HG03175 (cell line): Measurements from ENCODE around the gene GARS1.

Source experiments
- ATAC-seq: cut with Tn5 transposase; IDR thresholded peaks from one replicate; pipeline ENCODE4 v1.9.1; 2021; ENCODE audit warnings: mild to moderate bottlenecking, moderate library complexity; ENCODE audit not compliant: unreplicated experiment

Gene GARS1

DNA sequence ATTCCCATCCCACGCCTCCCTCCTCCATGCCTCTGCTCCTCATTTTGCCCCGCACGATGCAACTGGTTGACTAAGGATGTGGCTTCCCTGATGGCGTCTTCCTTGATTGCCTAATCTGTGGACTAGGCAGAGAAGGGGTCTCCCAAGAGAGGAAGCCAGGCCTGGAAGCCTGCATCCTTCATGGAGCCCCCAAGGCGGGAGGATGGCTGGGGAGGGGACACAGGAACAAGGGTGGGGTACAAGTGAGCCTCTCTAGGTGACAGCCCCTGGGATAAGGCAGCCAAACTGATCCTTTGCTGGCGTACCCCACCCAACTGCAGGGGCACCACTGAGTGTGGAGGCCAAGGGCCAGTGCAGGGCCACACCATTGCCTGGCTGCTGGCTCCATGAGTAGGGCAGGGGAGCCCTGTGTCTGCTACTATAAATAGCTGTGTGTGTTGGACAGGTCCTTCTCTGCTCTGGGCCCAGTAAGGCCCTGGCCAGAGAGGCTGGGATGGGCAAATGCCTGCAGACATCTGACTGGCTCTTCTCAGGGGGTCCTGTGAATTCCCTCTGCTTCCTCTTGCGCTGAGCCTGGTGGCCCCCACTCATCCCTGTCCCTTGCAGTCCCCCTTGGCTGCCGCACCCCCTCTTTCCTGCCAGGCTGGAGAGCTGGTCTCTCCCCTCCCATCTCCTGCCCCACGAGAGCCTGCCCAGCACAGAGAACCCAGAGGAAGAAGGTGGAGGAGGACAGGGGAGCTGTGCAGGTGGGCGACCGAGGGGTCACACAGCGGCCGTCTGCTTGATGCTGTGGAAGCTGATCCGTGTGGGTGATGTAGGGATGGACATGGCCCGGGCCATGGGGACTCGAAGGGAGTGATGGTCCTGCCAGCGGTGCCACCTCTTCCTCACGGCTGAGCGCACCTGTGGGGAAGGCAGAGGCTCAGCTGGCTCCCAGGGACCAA is 58.3 kb downstream of the GARS1 start:
- ATAC-seq, result no peak

DNA sequence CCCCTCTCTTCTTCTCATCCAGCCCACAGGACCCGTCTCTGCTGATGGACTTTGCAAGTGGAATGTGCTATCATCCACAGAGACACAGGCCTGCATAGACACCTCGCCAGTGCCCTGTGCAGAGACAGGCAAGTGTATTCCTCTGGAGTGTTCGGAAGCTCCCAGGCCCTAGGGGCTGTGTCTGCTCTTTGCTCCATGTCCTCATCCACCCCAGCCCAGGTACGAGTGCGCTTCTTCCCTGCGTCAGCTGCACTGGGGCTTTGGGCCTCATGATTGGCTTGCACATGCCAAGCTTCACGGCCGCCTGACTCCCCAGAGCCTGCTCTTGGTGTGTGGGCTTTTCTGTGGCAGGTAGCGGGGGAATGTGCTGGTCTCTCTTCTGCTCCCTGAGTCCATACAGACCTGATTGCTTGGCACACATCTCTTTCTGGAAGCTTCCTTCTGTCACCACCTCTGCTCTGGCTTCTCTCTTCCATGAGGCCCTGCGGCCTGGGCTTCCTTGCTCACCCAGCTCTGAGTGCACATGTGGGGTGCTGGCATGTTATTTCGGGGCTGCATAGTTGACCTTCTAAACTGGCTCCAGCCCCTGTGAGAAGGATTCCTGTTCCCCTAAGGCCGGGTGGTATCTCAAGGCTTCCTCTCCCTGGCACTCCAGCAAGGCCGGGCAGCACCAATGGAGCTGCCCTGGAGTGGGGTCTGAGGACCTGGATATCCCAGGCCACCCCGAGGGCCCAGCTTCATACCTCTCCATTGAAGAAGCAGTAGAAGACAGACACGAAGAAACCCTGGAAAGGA is 59.8 kb downstream of the GARS1 start:
- ATAC-seq, result no peak

DNA sequence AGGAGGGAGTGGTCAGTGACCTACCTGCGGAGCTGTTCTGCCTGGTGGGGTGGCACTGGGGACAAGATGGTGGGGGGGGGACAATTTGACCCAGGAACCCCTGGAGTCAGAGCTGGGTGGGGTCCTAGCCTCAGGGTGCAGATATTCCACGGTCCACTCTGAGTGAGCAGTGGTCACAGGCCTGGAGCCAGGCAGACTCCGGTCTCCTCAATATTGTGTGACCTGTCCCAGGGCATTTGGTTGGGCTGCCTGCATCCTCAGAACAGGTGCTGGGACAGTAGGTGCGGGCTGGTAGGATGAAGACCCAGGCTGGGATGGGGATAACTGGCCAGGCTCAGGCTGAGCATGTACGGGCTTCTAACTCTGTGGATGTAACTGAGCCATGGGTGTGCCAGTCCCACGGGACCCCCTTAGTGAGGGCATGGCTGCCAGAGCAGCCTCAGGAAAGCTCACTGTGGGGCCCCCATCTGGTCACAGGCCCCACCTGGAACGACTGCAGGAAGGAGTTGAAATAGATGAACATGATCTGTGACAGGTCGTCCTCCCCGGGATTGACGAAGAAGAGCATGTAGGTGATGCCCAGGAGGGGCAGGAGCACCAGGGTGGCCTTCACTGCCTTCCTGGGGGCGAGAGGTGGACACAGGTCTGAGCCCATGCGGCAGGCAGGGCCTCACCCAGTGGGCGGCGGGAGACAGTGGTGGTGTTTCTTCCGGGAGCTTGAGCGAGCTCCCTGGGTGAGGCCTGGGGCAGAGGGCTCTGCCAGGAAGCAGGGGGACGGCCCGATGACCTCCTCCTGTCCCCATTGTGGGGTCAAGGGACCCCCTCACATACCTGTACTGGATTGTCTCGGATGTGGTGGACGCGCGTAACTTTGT is 60.7 kb downstream of the GARS1 start:
- ATAC-seq, result no peak

DNA sequence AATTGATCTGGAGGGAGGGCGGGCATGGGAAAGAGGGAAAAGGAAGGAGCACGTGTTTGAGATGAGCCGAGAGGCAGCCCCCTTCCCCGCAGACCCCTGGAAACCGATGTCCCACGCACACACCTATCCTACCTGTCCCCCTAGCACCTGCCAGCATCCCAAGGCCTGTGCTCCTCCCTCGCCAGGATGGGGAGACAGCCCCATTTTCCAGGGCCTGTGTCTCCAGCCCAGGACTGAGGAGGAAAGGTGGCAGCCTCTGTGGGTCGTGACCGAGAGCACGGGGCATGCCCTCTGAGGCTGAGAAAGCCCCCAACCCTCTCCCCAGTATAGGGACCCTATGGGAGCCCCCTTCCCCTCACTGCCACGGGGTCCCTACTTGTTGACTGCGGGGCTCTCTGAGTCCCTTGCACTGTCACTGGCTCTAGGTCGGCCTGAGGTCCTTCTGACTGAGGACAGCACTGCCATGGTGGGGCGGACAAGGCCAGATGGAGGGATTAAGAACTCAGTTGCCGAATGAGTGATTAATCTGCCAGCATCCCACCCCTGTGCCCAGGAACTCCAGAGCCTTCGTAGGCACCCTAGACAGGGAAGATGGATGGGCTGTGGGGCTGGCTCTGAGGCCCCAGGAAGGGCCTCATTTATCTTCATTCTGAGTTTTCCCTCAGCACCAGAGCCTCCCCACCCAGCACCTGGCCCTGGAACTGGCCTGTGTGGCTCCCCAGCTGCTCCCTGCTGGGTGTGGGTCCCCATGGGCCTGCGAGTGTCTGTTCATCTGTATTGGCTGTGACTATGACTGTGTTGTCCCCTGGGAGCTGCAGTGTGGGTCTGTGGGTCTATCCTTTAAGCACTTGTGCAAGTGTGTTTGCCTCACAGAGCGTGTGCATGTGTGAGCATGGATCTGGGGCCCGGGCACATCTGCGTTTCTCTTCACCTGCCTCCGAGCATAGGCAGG is 61.6 kb downstream of the GARS1 start:
- ATAC-seq, result no peak

DNA sequence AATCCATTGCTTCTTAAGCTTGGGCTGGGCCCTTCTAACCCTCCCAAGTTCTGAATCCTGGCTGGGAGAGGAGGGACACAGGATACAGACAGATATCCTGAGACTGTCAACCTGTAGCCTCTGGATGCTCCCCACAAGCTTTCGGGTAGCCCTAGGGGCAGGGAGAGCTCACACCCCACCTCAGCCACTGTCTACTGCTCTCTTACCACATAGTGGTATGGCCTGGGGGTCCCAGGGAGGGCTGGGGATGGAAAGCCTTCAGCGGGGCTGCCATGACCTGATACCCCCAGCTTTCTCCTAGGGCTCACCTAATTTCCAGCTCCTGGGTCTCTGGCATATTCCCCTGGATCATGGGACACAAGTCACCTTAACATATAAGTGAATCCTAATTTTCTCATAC is 62.5 kb downstream of the GARS1 start:
- ATAC-seq, result no peak

DNA sequence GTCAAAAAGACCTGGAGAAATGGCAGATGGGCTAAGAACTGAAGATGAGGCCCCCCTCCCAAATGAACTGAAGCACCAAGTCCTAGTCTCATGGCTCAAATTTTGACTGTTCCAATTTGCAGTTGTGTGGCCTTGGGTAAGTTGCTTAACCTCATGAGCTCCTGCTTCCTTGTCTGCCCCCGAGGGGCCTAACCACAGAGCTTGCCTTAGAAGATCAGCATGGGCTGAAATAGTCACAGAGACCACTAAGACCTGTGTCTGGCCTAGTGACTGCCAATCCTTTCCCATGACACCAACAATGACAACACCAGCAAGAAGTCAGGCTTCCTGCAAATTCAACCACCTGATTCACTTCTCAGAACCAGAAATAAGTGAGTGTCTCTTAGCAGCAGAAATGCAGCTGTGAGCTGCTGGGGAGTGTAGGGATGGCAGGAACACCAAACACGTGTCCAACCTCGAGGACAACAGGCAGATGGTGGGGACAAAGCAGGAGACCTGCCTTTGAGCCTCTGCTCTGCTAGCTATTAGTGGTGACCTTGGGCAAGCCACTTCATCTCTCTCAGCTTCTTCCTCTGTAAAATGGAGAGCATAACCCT is 63.9 kb downstream of the GARS1 start:
- ATAC-seq, result no peak

DNA sequence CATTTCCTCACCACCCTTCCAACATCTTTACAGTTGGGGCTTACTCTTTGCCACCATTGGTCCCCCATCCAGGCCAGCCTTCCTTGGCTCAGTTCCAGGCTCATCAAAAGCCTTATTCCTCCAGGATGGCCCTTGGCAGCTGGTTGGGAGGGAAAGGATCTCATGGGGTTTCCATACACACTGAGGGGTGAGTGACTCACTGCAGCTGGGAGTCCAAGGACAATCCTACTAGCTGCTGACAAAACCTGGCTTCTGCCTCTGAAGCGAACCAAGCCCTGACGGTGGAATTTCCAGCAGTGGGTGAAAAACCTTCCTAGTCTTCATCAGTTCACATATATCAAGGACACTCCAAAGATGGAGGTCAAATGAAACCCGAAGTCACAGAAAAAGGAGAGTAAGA is 64.6 kb downstream of the GARS1 start:
- no peak for ATAC-seq

DNA sequence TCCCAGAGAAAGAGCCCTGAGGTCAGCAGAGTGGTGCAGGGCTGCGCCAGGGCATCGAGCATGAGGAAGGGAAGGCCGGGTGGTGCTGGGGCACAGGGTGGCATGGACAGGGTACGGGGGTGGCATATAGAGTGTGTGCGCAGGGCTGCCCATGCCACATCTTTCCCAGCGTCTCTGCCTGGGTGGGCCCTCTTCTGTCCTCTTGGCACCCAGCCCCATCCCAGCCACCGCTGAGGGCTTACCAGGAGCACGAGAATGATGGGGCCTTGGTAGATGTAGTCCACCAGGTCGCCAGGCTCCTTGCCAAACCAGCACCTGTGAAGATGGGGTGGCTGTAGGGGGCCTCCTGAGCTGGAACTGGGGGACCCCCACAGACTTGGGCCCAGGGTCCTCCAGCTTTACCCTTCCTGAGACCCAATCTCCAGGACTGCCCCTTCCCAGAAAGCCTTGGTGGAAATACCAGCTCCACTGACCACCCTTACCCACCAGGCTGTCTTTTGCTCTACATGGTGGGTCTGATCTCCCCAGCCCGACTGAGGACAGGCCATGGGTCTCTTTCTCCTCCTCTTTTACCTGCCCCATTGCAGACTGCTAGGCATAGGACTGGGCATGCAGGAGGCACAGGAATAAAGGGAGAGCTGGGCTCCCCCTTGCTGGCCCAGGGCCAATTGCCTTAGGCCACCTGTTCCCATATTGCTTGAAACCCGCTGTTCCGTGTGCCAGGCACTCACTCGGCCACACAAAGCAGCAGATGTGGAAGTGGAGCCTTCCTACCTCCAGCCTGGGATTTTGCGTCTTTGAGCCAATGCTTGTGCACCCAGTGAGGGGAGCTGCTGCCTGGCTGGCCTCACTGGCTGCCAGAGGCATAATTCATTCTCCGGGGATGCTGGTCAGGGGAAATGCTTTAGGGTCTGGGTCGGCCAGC is 65.9 kb downstream of the GARS1 start:
- ATAC-seq, result no peak

DNA sequence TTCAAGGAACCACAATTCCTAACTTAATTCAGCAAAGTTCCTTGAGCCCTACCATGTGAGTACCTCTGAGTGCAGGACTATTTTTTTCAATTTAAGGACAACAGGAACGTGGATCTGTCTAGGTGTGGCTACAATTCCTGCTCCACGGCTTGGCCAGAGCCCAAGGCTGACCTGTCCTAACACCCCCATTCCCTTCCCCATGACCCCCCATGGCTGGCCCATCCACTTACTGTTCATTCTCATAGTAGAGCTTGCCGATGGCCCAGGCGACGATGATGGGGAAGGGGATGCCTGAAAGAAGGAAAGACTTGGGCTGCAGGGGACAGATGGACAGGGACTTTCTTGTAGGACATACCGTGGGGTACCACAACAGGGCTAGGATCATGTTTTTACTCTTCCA is 67.2 kb downstream of the GARS1 start:
- ATAC-seq, result no peak

DNA sequence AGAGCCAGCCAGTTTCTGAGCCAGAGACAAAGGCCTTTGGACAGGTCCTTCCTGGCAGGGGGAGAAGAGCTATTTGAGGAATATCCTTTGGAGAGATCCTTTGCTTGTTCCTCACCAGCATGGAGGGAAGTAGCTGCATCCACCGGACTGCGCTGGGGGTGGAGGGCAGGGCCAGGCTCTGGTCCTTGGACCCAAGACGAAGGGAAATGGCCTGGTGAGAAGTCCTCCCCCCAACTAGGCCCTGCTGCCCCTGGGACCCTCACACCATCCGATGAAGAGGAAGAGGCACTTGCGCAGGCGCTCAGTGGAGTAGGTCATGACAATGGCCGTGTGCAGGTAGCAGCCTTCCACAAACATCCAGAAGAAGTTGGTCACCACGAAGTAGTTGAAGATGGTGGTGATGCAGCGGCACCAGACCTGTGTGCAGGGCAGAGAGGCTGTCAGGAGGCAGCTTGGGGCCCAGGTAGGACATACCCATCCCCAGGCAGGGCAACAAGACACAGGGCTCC is 67.8 kb downstream of the GARS1 start:
- no peak for ATAC-seq

DNA sequence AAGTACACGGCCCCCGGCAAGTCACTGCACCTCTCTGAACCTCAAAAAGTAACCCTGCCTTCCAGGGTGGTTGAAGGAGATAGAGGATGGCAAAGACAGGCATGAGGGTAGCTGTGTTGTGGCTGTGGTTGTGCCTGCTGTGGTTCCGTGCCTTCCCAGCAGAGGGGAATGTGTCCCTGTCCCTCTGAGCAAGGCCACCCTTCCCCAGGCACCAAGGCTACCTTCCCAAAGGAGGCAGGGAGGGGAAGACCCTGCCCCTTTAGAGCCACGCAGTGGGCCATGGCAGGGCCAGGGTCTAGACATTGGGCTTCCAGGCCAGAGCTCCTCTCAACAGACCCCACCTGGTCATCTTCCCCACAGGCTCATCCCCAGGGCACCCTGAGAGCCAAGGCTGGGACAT is 68.7 kb downstream of the GARS1 start:
- ATAC-seq, result no peak

DNA sequence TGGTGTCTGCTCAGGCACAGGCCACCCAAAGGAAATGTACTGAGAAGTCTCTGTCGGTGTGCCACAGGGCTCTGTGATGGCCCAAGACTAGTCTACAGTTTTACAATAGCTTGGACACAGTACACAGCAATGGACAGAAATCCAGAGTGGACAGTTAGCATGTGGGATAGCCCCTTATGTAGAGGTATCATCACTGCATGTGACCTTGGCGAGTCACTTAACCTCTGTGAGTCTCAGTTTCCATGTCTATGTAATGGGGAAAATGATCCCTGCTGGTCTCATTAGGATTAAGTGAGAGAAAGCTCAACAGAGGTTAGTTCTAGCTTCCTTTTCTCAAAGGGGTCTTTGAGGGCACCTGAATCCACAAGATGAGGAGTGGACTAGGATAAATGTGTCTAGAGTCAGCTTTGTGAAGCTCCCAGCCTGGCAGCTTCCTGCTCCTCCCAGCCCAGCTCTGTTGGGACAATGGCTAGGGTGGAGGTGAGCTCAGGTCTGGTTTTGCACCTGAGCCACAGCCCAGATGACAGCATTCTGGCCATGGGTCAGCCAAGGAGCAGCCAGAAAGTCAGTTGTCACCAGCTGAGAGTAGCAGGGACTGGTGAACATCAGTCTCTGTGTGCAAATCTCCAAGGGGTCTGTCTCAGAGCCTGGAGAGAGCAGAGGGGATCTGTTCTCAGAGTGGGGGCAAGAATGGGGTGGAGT is 69.7 kb downstream of the GARS1 start:
- no peak for ATAC-seq

DNA sequence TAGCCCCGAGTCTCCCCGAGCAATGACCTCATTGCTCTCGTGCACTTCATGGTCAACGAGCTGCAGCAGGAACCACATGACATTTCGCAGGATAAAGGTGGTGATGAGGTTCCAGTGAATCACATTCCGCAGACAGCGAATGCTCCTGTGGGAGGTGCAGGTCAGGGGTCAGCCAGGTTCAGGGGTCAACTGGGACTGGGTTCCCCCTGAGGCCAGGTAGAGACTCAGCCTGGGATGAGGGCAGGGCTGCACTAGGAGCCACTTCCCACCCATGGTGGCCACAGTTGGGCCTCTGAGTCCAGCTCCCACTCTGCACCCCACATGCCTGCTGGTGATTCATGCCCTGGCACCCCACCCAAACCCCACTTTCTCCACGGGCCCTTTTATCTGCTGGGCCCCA is 70.4 kb downstream of the GARS1 start:
- no peak for ATAC-seq

DNA sequence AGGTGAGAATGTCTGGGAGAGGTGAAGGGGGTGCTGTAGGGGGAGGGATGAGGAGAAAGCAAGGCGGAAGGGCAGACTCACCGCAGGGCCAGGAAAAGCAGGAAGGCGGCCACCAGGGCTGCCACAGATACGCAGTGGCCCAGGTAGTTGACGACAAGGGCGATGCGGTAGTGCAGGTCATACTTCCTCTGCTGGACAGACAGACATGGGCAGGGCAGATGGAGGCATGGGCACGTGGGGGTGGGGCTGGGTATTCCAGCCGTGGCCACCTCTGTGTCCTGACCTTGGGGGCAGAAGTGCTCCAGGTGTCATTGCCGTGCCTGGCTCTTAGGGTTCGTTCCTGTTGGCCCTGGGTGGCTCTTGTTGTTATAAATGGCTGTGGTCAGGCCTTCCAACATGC is 70.8 kb downstream of the GARS1 start:
- ATAC-seq, result no peak

DNA sequence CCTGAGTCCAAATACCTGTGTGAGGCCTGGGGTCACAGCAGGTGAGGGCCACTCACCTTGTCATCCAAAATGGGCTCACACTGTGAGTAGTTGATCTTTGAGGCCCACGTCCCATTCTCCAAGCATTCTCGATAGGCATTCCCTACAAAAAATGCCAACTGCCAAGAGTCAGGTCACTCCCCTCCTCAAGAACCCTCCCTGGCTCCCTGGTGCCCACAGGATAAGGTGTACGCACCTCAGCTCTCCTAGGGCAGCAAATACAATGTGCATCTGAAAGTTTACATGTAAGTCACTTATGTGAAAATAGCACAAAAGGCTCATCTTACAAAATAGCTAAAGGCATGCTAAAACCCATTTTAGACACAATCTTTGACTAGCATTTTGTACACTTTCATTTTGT is 72.5 kb downstream of the GARS1 start:
- no peak for ATAC-seq

DNA sequence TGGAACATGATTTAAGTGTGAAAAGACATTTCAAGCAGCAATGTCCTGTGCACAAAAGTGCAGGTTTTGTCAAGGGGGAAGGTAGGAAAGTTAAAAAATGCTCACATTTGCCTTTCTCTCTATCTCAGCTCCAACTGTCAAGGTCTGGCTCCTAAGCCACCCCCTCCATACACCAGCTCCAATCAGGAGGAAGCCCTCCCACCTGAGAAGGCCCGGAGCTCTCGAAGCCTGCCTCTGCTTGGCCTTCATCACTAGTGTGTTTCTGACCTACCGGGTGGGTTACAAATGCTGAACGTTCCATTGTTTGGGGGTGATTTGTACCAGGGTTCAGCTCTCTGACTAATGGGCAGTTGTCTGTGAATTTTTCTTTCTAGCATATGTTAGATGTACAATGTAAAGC is 73.4 kb downstream of the GARS1 start:
- no peak for ATAC-seq

DNA sequence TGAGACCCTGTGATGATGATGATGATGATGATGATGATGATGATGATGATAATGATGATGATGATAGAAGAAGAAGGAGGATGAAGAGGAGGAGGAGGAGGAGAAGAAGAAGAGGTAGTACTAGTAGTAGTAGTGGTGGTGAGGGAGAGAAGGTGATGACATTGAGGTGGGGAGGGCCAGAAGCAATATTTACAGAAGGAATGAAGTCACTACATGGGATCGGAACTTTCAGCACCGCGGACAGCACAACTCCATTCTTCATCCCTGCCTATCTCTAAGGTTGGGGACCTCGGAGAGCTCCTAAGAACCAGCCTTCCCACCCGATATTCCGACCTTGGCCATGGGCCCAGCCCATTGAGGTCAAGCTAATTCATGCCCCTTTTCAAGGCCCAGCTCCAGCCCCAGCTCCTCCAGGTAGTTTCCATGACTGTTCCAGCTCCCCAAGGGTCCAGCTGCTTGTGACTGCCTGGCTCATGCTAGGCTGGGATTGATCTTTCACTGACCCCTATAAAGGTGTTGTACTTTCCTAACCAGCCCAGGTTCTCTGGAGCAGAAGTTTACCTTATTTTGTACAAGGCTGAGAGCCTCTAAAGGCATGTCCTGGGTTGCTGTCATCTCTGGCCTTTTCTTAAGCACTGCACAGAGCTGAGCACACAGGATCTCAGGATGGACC is 77.3 kb downstream of the GARS1 start:
- no peak for ATAC-seq
